Peyer's patch (tissue), 4 donors: ENCODE data around the gene CNTN4. TPM values are rescaled to one million over a fixed set of nuclear protein-coding genes. Genes with fewer than 3 reads are reported as not detected.

Source experiments
- DNase-seq, 3 donors: peaks; one replicate each; pipeline ENCODE4 v3.0.0-alpha.2; 2017 to 2019
- H3K27ac ChIP-seq, 4 donors: fragments of 200-600 bp; sonication (generic); one replicate each; pipeline ENCODE4 v1.5.1; 2016 to 2019
- H3K27me3 ChIP-seq, 2 donors: fragments of 200-600 bp; sonication (generic); one replicate each; pipeline ENCODE4 v1.5.1; 2019
- H3K36me3 ChIP-seq, 3 donors: fragments of 200-600 bp; sonication (generic); one replicate each; pipeline ENCODE4 v1.5.1; 2016 to 2019
- H3K4me1 ChIP-seq, 4 donors: fragments of 200-600 bp; sonication (generic); one replicate each; pipeline ENCODE4 v1.5.1; 2016 to 2019
- H3K4me3 ChIP-seq, 4 donors: fragments of 200-600 bp; sonication (generic); 1 replicate in 3 of 4; 2 replicates in 1 of 4; pipeline ENCODE4 v1.5.1; 2016 to 2019; ENCODE audit warnings: mild to moderate bottlenecking in 1 of 4
- H3K9me3 ChIP-seq, 4 donors: fragments of 200-600 bp; sonication (generic); one replicate each; pipeline ENCODE4 v1.5.1; 2016 to 2019; ENCODE audit warnings: mild to moderate bottlenecking in 1 of 4
- POLR2A ChIP-seq, 2 donors: fragments of 450-650 bp; IDR thresholded peaks; one replicate each; pipeline ENCODE4 v1.5.1; 2017; ENCODE audit warnings: antibody characterized with exemption in 2 of 2, mild to moderate bottlenecking in 2 of 2, moderate library complexity in 2 of 2
- total RNA-seq, 4 donors: library from RNA; depleted of rRNA; stranded (reverse); fragments of >200 nt; gene quantifications; one replicate each; pipeline ENCODE4 v1.1.0, GENCODE V29; 2016
- TF ChIP-seq, protein P1 (sequence below), 6 experiments: fragments of 450-650 bp in 4 of 6; fragments of 200-600 bp in 2 of 6; sonication (generic) in 1 of 6; IDR thresholded peaks; one replicate each; pipeline ENCODE4 v1.5.1; 2017 to 2019; ENCODE audit warnings: antibody characterized with exemption in 6 of 6, mild to moderate bottlenecking in 3 of 6, moderate library complexity in 1 of 6

Gene CNTN4
- total RNA-seq, 4 donors from 2014 or later = 5.4 to 31.1 (median 19.9) TPM

DNA sequence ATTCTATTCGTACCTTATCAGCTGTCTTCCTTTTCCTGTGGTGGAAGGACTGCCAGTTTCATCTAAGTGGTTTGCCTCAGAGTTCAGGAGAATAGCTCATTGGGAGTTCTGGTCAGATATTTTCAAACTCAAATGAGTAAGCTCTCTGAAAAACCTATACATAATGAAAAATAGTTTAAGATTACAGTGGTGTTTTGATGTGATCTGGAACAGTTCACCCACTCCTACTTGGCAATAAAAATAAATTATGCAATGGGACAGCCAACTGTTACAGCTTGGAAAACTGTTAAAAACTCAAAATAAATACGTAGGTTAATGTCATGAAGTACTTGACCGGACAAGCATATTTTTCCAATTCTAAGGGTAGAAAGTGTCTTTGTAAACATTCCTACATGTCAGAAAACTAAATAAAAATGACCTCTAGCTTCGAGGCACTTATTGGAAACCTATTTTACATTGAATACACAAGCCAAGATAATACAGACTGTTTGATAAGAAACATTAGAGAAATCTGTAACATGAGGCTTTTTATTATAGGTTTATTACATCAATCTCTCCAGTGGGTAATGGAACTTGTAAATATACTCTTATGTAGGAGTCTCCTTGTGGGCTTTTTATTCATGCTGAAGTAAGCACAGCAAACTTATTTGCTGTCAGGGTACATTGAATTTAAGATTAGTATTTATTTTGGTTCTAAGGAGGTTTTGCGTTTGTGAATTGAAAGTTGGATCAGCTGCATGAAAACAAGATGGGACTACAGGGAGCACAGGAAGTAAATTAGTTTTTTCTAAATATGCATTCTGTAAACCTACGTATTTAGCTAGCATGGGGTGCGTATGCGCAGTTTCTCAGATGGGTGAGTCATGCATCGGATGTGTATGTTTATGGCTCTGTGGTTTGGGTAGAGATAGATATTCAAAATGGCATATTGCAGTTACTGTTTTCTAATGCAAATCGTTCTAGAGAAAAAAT is 558.4 kb downstream of the CNTN4 start:
- no peak overlapping the region for H3K4me3 ChIP-seq
- H3K27ac ChIP-seq = no peak overlapping the region
- no peak for DNase-seq
- H3K4me1 ChIP-seq = no peaks in the 10 kb centered on the region
- no peaks in the 10 kb centered on the region for H3K9me3 ChIP-seq
- TF ChIP-seq, protein P1, sequence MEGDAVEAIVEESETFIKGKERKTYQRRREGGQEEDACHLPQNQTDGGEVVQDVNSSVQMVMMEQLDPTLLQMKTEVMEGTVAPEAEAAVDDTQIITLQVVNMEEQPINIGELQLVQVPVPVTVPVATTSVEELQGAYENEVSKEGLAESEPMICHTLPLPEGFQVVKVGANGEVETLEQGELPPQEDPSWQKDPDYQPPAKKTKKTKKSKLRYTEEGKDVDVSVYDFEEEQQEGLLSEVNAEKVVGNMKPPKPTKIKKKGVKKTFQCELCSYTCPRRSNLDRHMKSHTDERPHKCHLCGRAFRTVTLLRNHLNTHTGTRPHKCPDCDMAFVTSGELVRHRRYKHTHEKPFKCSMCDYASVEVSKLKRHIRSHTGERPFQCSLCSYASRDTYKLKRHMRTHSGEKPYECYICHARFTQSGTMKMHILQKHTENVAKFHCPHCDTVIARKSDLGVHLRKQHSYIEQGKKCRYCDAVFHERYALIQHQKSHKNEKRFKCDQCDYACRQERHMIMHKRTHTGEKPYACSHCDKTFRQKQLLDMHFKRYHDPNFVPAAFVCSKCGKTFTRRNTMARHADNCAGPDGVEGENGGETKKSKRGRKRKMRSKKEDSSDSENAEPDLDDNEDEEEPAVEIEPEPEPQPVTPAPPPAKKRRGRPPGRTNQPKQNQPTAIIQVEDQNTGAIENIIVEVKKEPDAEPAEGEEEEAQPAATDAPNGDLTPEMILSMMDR (IDR thresholded peaks at IDR 0.05) = no peak
- TF ChIP-seq POLR2A (IDR thresholded peaks at IDR 0.05) = no peak
- H3K27me3 ChIP-seq = no peaks in the 10 kb centered on the region
- H3K36me3 ChIP-seq = no peaks in the 10 kb centered on the region

DNA sequence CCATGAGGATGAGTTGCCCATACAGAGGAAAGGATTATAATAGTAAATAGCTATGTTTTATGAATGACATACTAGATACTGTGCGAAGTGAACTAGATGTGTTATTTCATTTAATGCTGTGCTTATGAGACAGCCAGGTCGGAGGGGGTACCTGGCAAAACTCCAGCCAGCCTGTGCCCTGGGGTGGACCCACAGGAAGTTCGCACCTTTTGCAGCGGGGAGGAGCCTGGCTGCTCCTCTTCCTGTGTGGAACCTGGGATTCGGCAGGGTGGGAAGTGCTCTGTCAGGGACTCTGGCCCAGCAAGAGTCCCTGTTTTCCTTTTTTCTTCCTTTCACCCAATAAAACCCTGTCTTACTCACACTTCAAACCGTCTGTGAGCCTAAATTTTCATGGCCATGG is 559.3 kb downstream of the CNTN4 start:
- no peaks in the 10 kb centered on the region for H3K9me3 ChIP-seq
- TF ChIP-seq, protein P1 (IDR thresholded peaks at IDR 0.05) = no peak
- TF ChIP-seq POLR2A (IDR thresholded peaks at IDR 0.05) = no peak

DNA sequence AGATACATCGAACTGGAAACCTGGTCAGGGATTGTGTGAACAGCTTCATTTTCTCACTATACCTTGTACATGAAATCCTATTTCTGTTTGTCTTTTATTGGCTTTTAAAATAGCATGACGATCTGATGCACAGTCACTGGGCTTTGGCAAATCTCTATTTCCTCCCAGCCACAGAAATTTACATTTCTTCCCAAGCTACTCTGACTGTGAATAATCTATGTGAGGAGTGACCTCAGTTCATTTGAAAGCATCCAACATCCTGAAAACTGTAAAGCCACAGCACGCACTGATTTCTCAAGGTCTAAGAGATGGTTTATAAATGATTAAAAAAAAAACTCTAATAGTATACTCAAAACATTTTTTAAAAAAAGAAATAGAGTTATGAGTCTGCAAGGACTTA is 561.2 kb downstream of the CNTN4 start:
- H3K27me3 ChIP-seq = no peaks in the 10 kb centered on the region
- H3K27ac ChIP-seq = no peak overlapping the region
- no peaks in the 10 kb centered on the region for H3K4me1 ChIP-seq
- H3K9me3 ChIP-seq = no peaks in the 10 kb centered on the region
- H3K4me3 ChIP-seq = no peak overlapping the region
- TF ChIP-seq, protein P1 (IDR thresholded peaks at IDR 0.05) = no peak
- no peak for TF ChIP-seq POLR2A (IDR thresholded peaks at IDR 0.05)
- no peak for DNase-seq
- H3K36me3 ChIP-seq = no peaks in the 10 kb centered on the region

More for the DNA sequence above, 559.3 kb downstream of the CNTN4 start:
- H3K36me3 ChIP-seq = no peaks in the 10 kb centered on the region
- no peak for DNase-seq
- no peaks in the 10 kb centered on the region for H3K27me3 ChIP-seq
- no peaks in the 10 kb centered on the region for H3K4me1 ChIP-seq
- H3K27ac ChIP-seq = no peak overlapping the region
- H3K4me3 ChIP-seq = no peak overlapping the region

GRCh38 chr3:2661078-2661477 is 562.4 kb downstream of the CNTN4 start:
- no peak overlapping the region for H3K27ac ChIP-seq
- DNase-seq = no peak
- no peak for TF ChIP-seq POLR2A (IDR thresholded peaks at IDR 0.05)
- TF ChIP-seq, protein P1 (IDR thresholded peaks at IDR 0.05) = no peak

GRCh38 chr3:2677501-2677900 is 578.8 kb downstream of the CNTN4 start:
- TF ChIP-seq, protein P1 (IDR thresholded peaks at IDR 0.05) = no peak
- no peak for TF ChIP-seq POLR2A (IDR thresholded peaks at IDR 0.05)
- H3K4me3 ChIP-seq = no peak overlapping the region
- no peaks in the 10 kb centered on the region for H3K4me1 ChIP-seq
- no peak for DNase-seq
- H3K9me3 ChIP-seq = no peaks in the 10 kb centered on the region
- H3K27ac ChIP-seq = no peak overlapping the region
- H3K36me3 ChIP-seq = no peaks in the 10 kb centered on the region
- H3K27me3 ChIP-seq = no peaks in the 10 kb centered on the region

More at GRCh38 chr3:2661078-2661477, 562.4 kb downstream of the CNTN4 start:
- H3K9me3 ChIP-seq = no peaks in the 10 kb centered on the region
- no peaks in the 10 kb centered on the region for H3K36me3 ChIP-seq
- H3K27me3 ChIP-seq = no peaks in the 10 kb centered on the region
- no peaks in the 10 kb centered on the region for H3K4me1 ChIP-seq
- no peak overlapping the region for H3K4me3 ChIP-seq
